Measurements from ENCODE around the gene SLC40A1.

GRCh38 chr2:189608795-189609422, 28.3 kb upstream of the SLC40A1 start:
- TF ChIP-seq MLLT1 (IDR thresholded peaks at IDR 0.05) (no peak), TAF1 (IDR thresholded peaks at IDR 0.05; ENCODE audit: borderline replicate concordance, low read depth, low read length) (no peak), RB1 (IDR thresholded peaks at IDR 0.05; ENCODE audit: borderline replicate concordance) (no peak)
- TF ChIP-seq, protein P1, sequence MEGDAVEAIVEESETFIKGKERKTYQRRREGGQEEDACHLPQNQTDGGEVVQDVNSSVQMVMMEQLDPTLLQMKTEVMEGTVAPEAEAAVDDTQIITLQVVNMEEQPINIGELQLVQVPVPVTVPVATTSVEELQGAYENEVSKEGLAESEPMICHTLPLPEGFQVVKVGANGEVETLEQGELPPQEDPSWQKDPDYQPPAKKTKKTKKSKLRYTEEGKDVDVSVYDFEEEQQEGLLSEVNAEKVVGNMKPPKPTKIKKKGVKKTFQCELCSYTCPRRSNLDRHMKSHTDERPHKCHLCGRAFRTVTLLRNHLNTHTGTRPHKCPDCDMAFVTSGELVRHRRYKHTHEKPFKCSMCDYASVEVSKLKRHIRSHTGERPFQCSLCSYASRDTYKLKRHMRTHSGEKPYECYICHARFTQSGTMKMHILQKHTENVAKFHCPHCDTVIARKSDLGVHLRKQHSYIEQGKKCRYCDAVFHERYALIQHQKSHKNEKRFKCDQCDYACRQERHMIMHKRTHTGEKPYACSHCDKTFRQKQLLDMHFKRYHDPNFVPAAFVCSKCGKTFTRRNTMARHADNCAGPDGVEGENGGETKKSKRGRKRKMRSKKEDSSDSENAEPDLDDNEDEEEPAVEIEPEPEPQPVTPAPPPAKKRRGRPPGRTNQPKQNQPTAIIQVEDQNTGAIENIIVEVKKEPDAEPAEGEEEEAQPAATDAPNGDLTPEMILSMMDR (IDR thresholded peaks at IDR 0.05 in 2 of 3, conservative IDR thresholded peaks at IDR 0.05 in 1 of 3; ENCODE audit: control insufficient read depth in 2 of 3, extremely low read depth in 1 of 3, insufficient read depth in 1 of 3, low read depth in 3 of 3, low read length in 3 of 3), result no peak

All from GM12878 (cell line).